Naive thymus-derived CD4-positive, alpha-beta T cell (primary cell): ENCODE data around the gene CD200. TPM values are rescaled to one million over a fixed set of nuclear protein-coding genes. Genes with fewer than 3 reads are reported as not detected.
A peak's percentile ranks its signal among the peaks of the same experiment; 100 is the strongest.

Source experiments
- ATAC-seq: fragments of 150-1000 bp; cut with Tn5 transposase; 2 replicates; pipeline ENCODE4 v1.10.0; 2021; ENCODE audit warnings: mild to moderate bottlenecking, moderate library complexity
- CTCF ChIA-PET: fragments of 350-600 bp; sonication (Branson Sonifier 250); formaldehyde crosslinking; loops from one replicate; lab custom pipeline; 2021; ENCODE audit warnings: antibody characterized with exemption; lab: Charles Lee
- POLR2A ChIA-PET: fragments of 350-600 bp; sonication (Branson Sonifier 250); formaldehyde crosslinking; loops from one replicate; lab custom pipeline; 2021; ENCODE audit warnings: antibody characterized with exemption, inconsistent platforms; lab: Charles Lee
- DNase-seq, 9 donors: peaks; one replicate each; pipeline versions ENCODE4 v3.0.0 to v3.0.0-alpha.2; 2020 to 2022; ENCODE audit warnings: mixed read lengths in 1 of 9
- H3K27ac ChIP-seq: one replicate; pipeline ENCODE4 v1.7.0; 2013; ENCODE audit warnings: mild to moderate bottlenecking, low read depth, low read length, moderate library complexity
- H3K27me3 ChIP-seq, 2 donors: one replicate each; pipeline ENCODE4 v1.7.0; 2013; ENCODE audit warnings: low read length in 2 of 2, mild to moderate bottlenecking in 2 of 2, moderate library complexity in 2 of 2; ENCODE audit not compliant: control insufficient read depth in 2 of 2, insufficient read depth in 2 of 2
- H3K36me3 ChIP-seq, 3 experiments: 1 replicate in 2 of 3; 2 replicates in 1 of 3; pipeline ENCODE4 v1.7.0; 2013; ENCODE audit warnings: low read length in 3 of 3, mild to moderate bottlenecking in 3 of 3, moderate library complexity in 1 of 3; ENCODE audit not compliant: insufficient read depth in 3 of 3, control insufficient read depth in 2 of 3
- H3K4me1 ChIP-seq, 2 donors: one replicate each; pipeline ENCODE4 v1.7.0; 2013; ENCODE audit warnings: low read length in 2 of 2, mild to moderate bottlenecking in 2 of 2, moderate library complexity in 1 of 2; ENCODE audit not compliant: control insufficient read depth in 2 of 2, insufficient read depth in 2 of 2
- H3K4me3 ChIP-seq: 2 replicates; pipeline ENCODE4 v1.7.0; 2013; ENCODE audit warnings: mild to moderate bottlenecking, low read length
- H3K9me3 ChIP-seq, 3 experiments: 1 replicate in 2 of 3; 2 replicates in 1 of 3; pipeline ENCODE4 v1.7.0; 2013; ENCODE audit warnings: low read length in 3 of 3; ENCODE audit not compliant: control insufficient read depth in 2 of 3
- H3K27ac Mint-ChIP-seq, 9 donors: one replicate each; pipeline ENCODE4 v1.8.0; 2020 to 2022; ENCODE audit warnings: mixed read lengths in 9 of 9, mild to moderate bottlenecking in 8 of 9, moderate library complexity in 5 of 9, inconsistent platforms in 2 of 9
- H3K27me3 Mint-ChIP-seq, 5 donors: one replicate each; pipeline ENCODE4 v1.8.0; 2021 to 2022; ENCODE audit warnings: mixed read lengths in 5 of 5, mild to moderate bottlenecking in 1 of 5
- H3K36me3 Mint-ChIP-seq, 5 donors: one replicate each; pipeline ENCODE4 v1.8.0; 2020 to 2022; ENCODE audit warnings: mixed read lengths in 5 of 5, mild to moderate bottlenecking in 3 of 5, inconsistent platforms in 1 of 5
- H3K4me1 Mint-ChIP-seq, 7 donors: one replicate each; pipeline ENCODE4 v1.8.0; 2020 to 2022; ENCODE audit warnings: mixed read lengths in 7 of 7, mild to moderate bottlenecking in 3 of 7, inconsistent platforms in 1 of 7
- H3K4me3 Mint-ChIP-seq, 10 donors: one replicate each; pipeline ENCODE4 v1.8.0; 2020 to 2022; ENCODE audit warnings: mild to moderate bottlenecking in 10 of 10, mixed read lengths in 10 of 10, moderate library complexity in 6 of 10, inconsistent platforms in 2 of 10
- H3K9me3 Mint-ChIP-seq, 11 donors: one replicate each; pipeline ENCODE4 v1.8.0; 2020 to 2022; ENCODE audit warnings: mixed read lengths in 11 of 11, mild to moderate bottlenecking in 4 of 11, inconsistent platforms in 1 of 11, moderate library complexity in 1 of 11
- intact Hi-C, 2 donors: fragments of 100-400 bp; cut with micrococcal nuclease; formaldehyde crosslinking; loops; one replicate each; pipeline ENCODE4 v1.15.1; 2023
- polyA plus RNA-seq, 2 donors: library from polyadenylated mRNA; unstranded; fragments of 300-500 nt; fragmentation: Illumina TruSeq; gene quantifications; one replicate each; pipeline ENCODE4 v1.2.3, GENCODE V29; 2021
- total RNA-seq, 6 experiments: library from RNA in 5 of 6; stranded (reverse) in 5 of 6; gene quantifications; 1 replicate in 5 of 6; 2 replicates in 1 of 6; pipeline ENCODE4 v1.2.3 and lab custom pipeline; 2021 to 2026

The CD200 gene
- total and polyA plus RNA-seq, 7 experiments from 2014 or later = 2.5 to 9.1 (median 2.9) TPM

GRCh38 chr3:112371569-112371968 is 38.6 kb downstream of the CD200 start:
- Histone ChIP-seq H3K27me3 (no peaks in the 10 kb centered on the region), H3K36me3 (no peaks in the 10 kb centered on the region), H3K4me3 (no peak overlapping the region), H3K4me1 (peaks cover 0 to 5% of the 10 kb centered on the region in 2 donors), H3K9me3 (no peaks in the 10 kb centered on the region), H3K27ac (no peak overlapping the region)
- Mint-ChIP-seq H3K9me3 (peaks cover 0 to 4% (median 0%) of the 10 kb centered on the region in 11 donors), H3K27me3 (no peaks in the 10 kb centered on the region), H3K4me1 (peaks cover 8 to 38% (median 18%) of the 10 kb centered on the region in 7 donors), H3K4me3 (no peak overlapping the region), H3K36me3 (peaks cover 0 to 13% (median 0%) of the 10 kb centered on the region in 5 donors), H3K27ac (no peak overlapping the region)
- DNase-seq (no peak), ATAC-seq (no peak)
- POLR2A ChIA-PET = no interaction called here
- CTCF ChIA-PET = interaction anchor here (0.9 kb wide), 1 partner anchor 11 kb away, joined by 3 read pairs; no protein-coding TSS in a partner anchor
- intact Hi-C loops = no loop called here

- Mint-ChIP-seq H3K4me3 (no peak overlapping the region), H3K9me3 (peaks cover 0 to 4% (median 0%) of the 10 kb centered on the region in 11 donors), H3K27me3 (no peaks in the 10 kb centered on the region), H3K27ac (no peak overlapping the region), H3K36me3 (peaks cover 0 to 12% (median 0%) of the 10 kb centered on the region in 5 donors), H3K4me1 (peaks cover 10 to 40% (median 19%) of the 10 kb centered on the region in 7 donors)
- ChIA-PET CTCF (no interaction called here), POLR2A (no interaction called here)
- no peak for ATAC-seq
- Histone ChIP-seq H3K4me3 (no peak overlapping the region), H3K4me1 (peaks cover 0 to 5% of the 10 kb centered on the region in 2 donors), H3K27ac (no peak overlapping the region), H3K27me3 (no peaks in the 10 kb centered on the region), H3K9me3 (no peaks in the 10 kb centered on the region), H3K36me3 (no peaks in the 10 kb centered on the region)
- DNase-seq = no peak
- intact Hi-C loops = loop anchor here in 1 of 2 donors (2.0 kb wide), 1 partner anchor 18 kb away; no protein-coding TSS in a partner anchor
Measured at GRCh38 chr3:112372396-112372795, 39.4 kb downstream of the CD200 start.

GRCh38 chr3:112373476-112373875 is 40.5 kb downstream of the CD200 start:
- intact Hi-C loops = loop anchor here in 1 of 2 donors (2.0 kb wide), 1 partner anchor 17 kb away; no protein-coding TSS in a partner anchor
- no peak overlapping the region for H3K27ac ChIP-seq
- H3K27me3 ChIP-seq = no peaks in the 10 kb centered on the region
- ATAC-seq (no peak), DNase-seq (no peak)
- Mint-ChIP-seq H3K36me3 (peaks cover 0 to 12% (median 0%) of the 10 kb centered on the region in 5 donors), H3K4me1 (peaks cover 12 to 40% (median 24%) of the 10 kb centered on the region in 7 donors), H3K4me3 (peak overlapping the region in 7 of 10 donors; percentile 0 to 62 (median 41)), H3K27me3 (no peaks in the 10 kb centered on the region), H3K9me3 (peaks cover 0 to 5% (median 0%) of the 10 kb centered on the region in 11 donors), H3K27ac (peak overlapping the region in 1 of 9 donors; percentile 32)
- H3K9me3 ChIP-seq = no peaks in the 10 kb centered on the region
- H3K4me1 ChIP-seq = peaks cover 0 to 5% of the 10 kb centered on the region in 2 donors
- POLR2A ChIA-PET = interaction anchor here (0.6 kb wide), 1 partner anchor 176 kb away, joined by 3 read pairs; no protein-coding TSS in a partner anchor
- CTCF ChIA-PET = interaction anchor here (0.6 to 0.7 kb wide), 2 partner anchors 28 to 126 kb away, joined by 3 to 5 read pairs; partner anchors contain the start of gene BTLA
- H3K36me3 ChIP-seq = no peaks in the 10 kb centered on the region
- H3K4me3 ChIP-seq = no peak overlapping the region

DNA sequence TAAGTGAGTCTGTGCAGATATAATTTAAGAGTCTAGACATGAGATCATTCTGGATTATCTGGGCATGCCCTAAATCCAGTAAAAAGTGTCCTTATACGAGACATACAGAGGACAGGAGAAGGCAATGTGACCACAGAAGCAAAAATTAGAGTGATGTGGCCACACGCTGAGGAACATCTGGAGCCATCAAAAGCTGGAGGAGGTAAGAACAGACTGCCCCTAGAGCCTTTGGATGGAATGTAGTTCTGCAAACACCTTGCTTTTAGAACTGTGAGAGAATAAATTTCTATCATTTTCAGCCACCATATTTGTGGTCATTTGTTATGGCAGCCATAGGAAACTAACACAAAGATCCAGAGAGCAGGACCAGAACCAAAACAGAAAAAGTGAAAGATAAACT is 41.0 kb downstream of the CD200 start:
- H3K27ac ChIP-seq = no peak overlapping the region
- H3K9me3 Mint-ChIP-seq = peaks cover 0 to 5% (median 0%) of the 10 kb centered on the region in 11 donors
- no peak overlapping the region for H3K27ac Mint-ChIP-seq
- peaks cover 0 to 12% (median 0%) of the 10 kb centered on the region in 5 donors for H3K36me3 Mint-ChIP-seq
- ChIA-PET POLR2A (no interaction called here), CTCF (interaction anchor here (0.6 to 0.7 kb wide), 2 partner anchors 29 to 126 kb away, joined by 3 to 5 read pairs; partner anchors contain the start of gene BTLA)
- peaks cover 0 to 5% of the 10 kb centered on the region in 2 donors for H3K4me1 ChIP-seq
- no peak for DNase-seq
- no peak for ATAC-seq
- intact Hi-C loops = loop anchor here in 1 of 2 donors (2.0 kb wide), 1 partner anchor 17 kb away; no protein-coding TSS in a partner anchor
- peaks cover 13 to 40% (median 24%) of the 10 kb centered on the region in 7 donors for H3K4me1 Mint-ChIP-seq
- no peaks in the 10 kb centered on the region for H3K27me3 Mint-ChIP-seq
- H3K4me3 Mint-ChIP-seq = peak overlapping the region in 2 of 10 donors; percentile 58 to 62
- no peaks in the 10 kb centered on the region for H3K27me3 ChIP-seq
- H3K36me3 ChIP-seq = no peaks in the 10 kb centered on the region
- no peak overlapping the region for H3K4me3 ChIP-seq
- H3K9me3 ChIP-seq = no peaks in the 10 kb centered on the region

GRCh38 chr3:112374333-112374734 is 41.4 kb downstream of the CD200 start:
- no peak for ATAC-seq
- CTCF ChIA-PET = no interaction called here
- H3K4me1 ChIP-seq = peaks cover 0 to 5% of the 10 kb centered on the region in 2 donors
- no peaks in the 10 kb centered on the region for H3K27me3 ChIP-seq
- intact Hi-C loops = no loop called here
- Mint-ChIP-seq H3K36me3 (peaks cover 0 to 12% (median 0%) of the 10 kb centered on the region in 5 donors), H3K27me3 (no peaks in the 10 kb centered on the region), H3K27ac (no peak overlapping the region), H3K4me3 (no peak overlapping the region), H3K9me3 (peaks cover 0 to 5% (median 0%) of the 10 kb centered on the region in 11 donors), H3K4me1 (peaks cover 13 to 40% (median 24%) of the 10 kb centered on the region in 7 donors)
- no peaks in the 10 kb centered on the region for H3K9me3 ChIP-seq
- H3K36me3 ChIP-seq = no peaks in the 10 kb centered on the region
- DNase-seq = no peak
- POLR2A ChIA-PET = no interaction called here
- H3K4me3 ChIP-seq = no peak overlapping the region
- H3K27ac ChIP-seq = no peak overlapping the region

DNA sequence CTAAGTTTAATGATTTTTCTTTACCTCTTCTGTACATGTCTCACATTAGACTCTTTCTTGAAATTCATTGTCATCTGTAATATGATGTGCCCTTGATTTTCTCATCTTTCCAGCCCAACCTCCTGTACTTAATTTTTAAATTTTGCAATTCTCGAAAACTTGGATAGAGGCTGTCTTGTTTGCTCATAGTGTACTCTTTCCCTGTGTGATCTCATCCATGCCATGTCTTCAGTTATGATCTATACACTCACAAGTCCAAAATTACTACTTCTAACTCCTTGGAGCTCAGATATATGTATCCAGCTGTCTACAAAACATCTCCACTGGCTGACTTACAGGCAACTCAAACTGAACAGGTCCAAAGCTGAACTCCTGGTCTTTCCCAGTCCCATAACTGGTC is 42.2 kb downstream of the CD200 start:
- peaks cover 0 to 5% of the 10 kb centered on the region in 2 donors for H3K4me1 ChIP-seq
- DNase-seq = no peak
- no peak overlapping the region for H3K4me3 Mint-ChIP-seq
- CTCF ChIA-PET = interaction anchor here (0.6 kb wide), 1 partner anchor 78 kb away, joined by 3 read pairs; no protein-coding TSS in a partner anchor
- intact Hi-C loops = no loop called here
- no peak overlapping the region for H3K27ac ChIP-seq
- H3K4me1 Mint-ChIP-seq = peaks cover 13 to 40% (median 24%) of the 10 kb centered on the region in 7 donors
- no peak for ATAC-seq
- H3K27me3 Mint-ChIP-seq = no peaks in the 10 kb centered on the region
- peak overlapping the region in 1 of 9 donors; percentile 4 for H3K27ac Mint-ChIP-seq
- H3K9me3 ChIP-seq = no peaks in the 10 kb centered on the region
- peaks cover 0 to 5% (median 0%) of the 10 kb centered on the region in 11 donors for H3K9me3 Mint-ChIP-seq
- no peaks in the 10 kb centered on the region for H3K36me3 ChIP-seq
- POLR2A ChIA-PET = no interaction called here
- no peak overlapping the region for H3K4me3 ChIP-seq
- H3K36me3 Mint-ChIP-seq = peaks cover 0 to 12% (median 0%) of the 10 kb centered on the region in 5 donors
- no peaks in the 10 kb centered on the region for H3K27me3 ChIP-seq
